LNCAP (cell line): ENCODE data around the gene PDE9A.

Source experiments
- CTCF ChIP-seq: fragments of 450-650 bp; IDR thresholded peaks from 2 replicates; pipeline ENCODE4 v1.5.1; 2017; ENCODE audit warnings: mild to moderate bottlenecking

Gene PDE9A

DNA sequence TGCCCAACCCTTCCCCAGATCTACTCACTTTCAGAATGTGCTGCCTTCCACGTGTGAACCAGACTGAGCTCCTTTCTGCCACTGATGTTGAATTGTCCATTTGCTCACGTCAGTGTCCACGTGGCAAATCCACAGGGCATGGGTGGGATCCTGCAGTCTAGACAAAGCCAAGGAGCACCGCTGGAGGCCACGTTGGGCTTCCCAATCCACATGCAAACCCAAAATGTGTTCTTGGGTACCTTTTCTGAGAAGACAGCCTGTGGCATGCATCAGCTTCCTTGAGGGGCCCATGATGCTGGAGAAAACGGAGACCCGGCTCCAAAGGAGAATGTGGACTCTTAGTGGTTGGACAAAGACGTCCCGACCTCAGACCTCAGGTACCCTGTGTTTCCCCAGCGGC is 87.6 kb downstream of the PDE9A start:
- no peak for TF ChIP-seq CTCF

DNA sequence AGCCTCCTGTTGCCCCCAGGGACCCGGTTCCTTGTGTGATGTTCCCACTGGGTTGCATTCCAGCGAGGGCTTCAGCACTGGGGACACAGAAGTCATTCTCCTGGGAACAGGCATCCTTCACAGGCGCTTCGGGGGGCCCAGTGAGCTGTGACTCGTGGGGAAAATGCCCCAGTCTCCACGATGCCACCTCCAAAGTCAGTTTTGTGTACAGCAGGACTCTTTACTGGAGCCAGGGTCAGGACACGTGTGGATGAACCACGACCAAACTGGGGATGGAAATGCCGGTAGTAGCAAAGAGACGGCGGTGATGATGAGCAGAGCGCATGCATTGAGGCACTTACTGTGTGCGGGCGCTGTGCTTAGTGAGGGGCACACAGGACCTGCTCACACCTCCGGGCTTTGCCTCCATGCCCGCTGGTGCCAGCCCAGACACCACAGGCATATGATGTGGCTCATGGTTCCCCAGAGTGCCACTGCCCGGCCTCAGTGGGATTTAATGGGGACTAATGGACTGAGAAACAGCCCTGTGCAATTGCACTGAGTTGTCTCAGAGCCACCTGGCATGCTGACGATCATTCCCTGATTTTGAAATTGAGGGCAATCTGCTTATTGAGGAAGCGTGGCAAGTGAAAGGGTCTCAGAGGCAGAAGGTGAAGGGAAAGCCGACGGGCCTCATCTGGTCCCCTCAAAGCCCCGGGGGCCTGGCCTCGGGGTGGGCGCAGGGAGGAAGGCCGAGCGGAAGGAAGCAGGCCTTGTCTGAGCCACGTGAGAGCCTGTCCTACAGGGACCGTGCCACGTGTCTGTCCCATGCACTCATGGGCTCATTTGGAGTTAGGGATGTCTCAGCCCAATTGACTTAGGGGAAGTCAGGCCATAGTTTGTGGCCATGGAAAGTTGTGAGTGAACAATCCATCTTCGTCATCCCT is 91.4 kb downstream of the PDE9A start:
- no peak for TF ChIP-seq CTCF

DNA sequence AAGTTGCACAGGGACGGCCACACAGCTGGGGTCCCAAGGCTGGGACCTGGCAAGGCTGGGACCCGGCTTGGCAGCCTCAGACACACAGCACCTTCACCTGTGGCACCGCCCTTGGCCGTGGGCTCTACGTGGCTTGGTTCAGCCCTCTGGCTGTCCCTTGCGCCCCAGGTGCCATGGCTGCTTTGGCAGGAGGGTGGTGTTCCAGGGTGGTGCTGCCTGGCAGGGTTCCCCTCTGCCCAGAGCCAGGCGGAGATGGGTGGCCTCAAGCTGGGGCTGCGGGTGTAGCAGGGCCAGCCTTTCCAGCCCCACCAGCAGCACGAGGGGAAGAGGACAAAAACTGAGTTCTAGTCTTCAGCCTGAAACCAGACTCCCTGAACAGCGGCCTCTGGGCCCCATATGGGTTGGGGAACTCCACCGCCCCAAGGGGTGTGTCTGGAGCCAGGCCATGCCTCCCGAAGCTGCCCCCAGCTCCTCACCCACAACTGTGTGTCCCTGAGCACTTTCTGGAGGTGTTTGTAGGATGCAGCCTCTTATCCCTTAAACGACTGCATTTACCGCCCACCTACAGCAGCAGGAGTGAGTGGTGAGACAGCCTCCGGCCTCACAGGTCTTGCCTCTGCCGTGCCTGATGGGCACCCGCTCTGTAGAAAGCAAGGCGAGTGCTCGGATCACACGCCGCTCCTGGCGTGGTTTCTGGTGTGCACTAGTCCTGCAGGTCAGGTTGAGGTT is 92.3 kb downstream of the PDE9A start:
- no peak for TF ChIP-seq CTCF

- TF ChIP-seq CTCF, result no peak
Measured at GRCh38 chr21:42746240-42746592, 92.8 kb downstream of the PDE9A start.

- no peak for TF ChIP-seq CTCF
Measured at GRCh38 chr21:42746593-42747275, 93.3 kb downstream of the PDE9A start.

GRCh38 chr21:42747276-42747701 is 93.9 kb downstream of the PDE9A start:
- TF ChIP-seq CTCF, result no peak

DNA sequence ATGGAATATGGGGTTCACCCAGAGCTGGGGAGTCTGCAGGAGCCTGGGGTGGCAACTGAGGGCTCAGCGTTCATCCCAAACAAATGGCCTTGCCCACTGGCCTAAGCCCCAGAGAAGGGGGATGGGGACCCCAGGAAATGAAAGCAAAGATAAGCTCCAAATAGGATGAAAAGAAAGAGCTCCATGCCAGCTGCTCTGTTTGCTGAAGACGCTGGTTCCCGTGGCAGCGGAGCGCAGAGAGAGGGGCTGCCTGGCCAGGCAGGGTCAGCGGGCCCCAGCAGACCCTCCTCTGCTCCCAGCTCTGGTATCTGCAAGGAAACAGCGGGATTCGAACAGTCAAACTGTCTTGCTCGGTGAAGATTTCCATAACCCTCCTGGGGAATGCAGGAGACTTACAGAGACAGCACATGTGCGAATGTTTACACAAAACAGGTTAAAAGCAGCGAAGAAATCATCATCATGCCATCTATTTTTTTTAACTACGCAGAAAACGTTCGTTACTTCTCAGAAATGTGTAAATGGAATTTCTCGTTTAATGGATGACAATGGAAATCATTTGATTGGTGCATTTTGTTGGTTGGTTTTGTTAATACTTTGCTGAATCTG is 94.4 kb downstream of the PDE9A start:
- no peak for TF ChIP-seq CTCF
